HG03103 (cell line): ENCODE data around the gene THAP4.

ENCODE experiments used
- ATAC-seq: cut with Tn5 transposase; IDR thresholded peaks from one replicate; pipeline ENCODE4 v1.9.1; 2021; ENCODE audit warnings: low read depth; ENCODE audit not compliant: unreplicated experiment

Gene THAP4

GRCh38 chr2:241553512-241553830 is 83.5 kb downstream of the THAP4 start:
- no peak for ATAC-seq

DNA sequence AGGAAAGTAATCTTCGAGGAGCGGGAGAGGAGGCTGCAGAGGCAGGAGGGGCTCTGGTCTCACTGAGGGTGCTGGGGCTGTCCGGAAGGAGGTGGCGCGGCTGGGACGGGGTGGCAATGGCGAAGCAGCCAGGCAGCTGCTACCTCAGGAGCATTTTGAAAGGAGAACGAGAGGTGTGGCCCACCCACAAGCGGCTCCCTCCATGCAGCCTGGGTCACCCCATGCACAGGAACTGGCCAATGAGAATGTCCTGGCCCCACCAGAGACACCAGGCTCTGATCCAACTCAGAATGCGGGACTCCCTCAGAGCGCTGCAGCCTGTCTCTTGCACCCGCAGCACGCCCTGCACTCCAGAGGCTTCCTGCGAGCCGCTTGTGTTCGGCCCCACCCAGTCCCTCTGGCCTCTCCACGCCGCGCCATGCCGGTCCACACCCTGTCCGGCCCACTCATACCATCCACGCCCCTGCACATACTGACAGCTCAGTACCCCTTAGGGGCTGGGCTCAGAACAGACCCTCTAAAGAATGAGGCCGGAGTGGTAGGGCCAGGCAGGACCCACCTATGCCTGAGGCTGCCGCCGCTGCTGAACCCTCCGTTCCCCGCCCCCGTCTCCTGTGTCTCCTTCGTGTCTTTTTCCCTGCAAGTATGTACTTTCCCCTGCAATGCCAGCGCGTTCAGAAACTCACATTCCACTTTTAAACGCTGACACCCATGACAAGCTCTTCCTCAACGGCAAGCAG is 84.8 kb downstream of the THAP4 start:
- no peak for ATAC-seq

DNA sequence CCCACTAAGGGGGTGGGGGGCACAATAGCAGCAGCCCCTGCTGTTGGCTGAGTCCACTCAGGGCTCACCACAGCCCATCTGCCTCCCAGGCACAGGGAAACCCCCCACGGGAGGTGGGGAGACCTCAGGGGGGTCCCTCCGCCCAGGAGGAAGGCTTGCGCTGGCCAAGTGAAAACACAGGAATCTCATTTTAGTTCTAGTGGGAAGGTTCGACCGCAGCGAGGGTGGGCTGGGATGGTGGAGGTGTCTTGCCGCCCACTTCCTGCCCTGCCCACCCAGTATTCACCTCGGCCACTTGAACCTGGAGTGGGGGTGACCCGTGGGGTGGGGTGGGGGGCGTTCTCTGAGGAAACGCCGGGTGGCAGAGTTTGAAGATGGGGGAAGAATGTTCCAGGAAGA is 85.4 kb downstream of the THAP4 start:
- ATAC-seq: no peak

DNA sequence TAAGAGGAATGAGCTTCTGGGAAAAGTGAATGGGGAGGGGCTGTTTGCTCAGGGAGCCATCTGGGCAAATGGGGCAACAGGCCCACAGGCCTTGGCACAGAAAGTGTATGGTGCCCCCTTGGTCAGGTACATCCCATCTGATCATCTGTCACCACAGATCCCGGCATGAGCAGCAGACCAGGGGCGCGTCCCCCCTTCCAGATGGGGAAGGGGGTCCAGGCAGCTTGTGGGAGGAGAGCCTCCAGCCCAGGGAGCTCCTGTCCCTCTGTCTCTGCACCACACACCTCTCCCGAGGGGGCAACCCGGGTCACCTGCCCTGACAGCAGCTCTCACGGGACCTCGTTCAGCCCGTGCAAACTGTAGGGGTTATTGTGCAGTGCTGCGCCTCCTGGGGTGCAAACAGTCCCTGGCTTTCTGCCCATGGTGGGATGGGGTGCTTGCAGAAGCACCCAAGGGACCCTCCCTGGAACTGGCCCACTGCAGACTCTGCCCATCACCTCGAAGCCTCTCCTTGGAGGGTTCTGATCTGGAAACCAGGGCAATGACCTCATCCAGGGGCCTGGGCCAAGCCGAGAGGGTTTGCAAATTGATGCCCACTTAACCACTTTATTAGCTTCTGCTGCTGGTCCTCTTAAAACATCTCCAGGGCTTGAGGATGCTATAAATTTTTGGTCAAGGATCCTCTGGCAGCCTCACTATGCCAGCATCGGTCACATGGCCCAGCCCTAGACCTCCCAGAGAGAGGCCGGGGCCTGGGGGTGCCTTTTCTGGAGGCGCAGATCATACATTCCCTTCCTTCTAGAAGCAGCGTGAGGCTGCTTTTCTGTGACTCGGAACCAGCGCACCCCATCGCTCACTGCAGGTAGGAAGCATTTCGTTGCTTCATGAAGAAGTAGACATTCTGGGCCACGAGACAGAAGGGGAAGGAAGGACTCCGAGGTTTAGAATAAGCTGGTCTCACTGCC is 86.1 kb downstream of the THAP4 start:
- no peak for ATAC-seq

- ATAC-seq: no peak
Observed at GRCh38 chr2:241548451-241548835, 88.5 kb downstream of the THAP4 start.

- no peak for ATAC-seq
Observed at GRCh38 chr2:241547781-241548450, 89.0 kb downstream of the THAP4 start.

DNA sequence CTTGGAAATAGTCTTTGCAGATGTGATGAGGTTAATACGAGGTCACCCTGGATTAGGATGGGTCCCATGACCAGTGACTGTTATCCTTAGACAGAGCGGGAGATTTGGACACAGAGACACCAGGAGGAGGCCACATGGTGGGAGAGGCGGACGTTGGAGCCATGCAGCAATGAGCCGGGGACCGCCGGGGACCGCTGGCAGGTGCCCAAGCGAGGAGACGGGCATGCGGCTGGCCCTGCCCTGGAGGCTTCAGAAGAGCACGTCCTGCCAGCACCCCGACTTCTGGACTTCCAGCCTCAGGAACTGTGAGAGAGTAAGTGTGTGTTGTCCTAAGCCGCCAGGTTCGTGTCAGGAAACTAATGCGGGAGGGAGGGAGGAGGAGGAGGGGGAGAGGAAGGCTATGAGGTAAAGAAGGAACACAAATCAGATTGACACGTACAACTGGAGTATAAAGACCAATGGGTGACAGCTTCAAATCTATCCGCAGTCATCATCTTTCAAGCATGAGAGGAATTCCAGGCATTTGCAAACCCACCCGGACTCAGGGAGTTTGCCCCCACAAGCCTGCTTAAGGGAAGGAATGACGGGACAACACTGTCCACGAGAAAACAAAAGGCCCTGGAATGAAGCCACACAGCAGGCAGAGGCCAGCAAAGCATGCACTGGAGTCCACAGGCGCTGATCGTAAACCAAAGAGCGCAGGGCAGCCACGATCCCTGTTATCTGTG is 90.0 kb downstream of the THAP4 start:
- no peak for ATAC-seq

DNA sequence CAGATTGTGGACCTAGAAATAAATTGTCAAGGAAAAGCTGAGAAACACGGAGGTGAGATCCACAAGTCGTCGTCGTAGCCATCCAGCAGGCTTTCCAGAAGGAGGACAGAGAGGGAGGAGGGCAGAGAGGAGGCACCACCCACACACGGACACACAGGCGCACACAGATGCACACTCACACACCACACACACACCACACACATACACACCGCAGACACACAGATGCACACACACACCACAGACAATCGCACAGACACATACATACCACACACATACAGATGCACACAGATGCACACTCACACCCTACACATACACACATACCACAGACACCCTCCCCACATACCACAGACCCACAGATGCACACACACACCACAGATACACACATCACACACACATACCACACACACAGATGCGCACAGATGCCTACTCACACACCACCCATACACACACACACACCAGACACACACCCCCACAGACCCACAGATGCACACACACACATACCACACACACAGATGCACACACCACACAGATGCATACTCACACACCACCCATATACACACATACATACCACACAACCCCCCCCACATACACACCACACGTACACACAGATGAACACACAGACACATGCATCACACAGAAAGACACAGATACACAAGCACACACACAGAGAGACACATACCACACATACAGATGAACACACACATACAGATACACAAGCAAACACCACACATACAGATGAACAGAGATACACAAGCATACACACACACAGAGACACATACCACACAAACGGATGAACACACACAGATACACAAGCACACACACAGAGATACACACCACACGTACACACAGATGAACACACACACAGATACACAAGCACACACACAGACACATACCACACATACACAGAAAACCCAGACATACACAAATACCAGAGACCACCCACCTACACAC is 91.2 kb downstream of the THAP4 start:
- no peak for ATAC-seq

- ATAC-seq: no peak
Observed at GRCh38 chr2:241545106-241545505, 91.9 kb downstream of the THAP4 start.

DNA sequence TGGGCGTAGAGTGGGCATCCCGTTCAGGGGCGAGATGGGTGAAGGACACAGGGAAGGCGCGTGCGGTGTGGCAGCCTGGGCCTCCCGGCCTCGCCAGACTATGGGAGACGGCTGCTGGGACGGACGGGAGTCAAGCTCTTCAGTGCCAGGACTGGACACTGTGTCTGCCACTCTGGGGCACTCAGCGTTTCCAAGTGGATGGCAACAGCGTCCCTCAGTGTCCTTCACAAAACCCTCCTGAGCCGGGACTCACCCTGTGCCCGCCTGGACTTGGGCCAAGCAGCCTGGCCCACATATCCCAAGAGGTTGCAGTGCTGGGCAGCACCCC is 94.7 kb downstream of the THAP4 start:
- ATAC-seq: no peak

- no peak for ATAC-seq
Observed at GRCh38 chr2:241541564-241542277, 95.2 kb downstream of the THAP4 start.

- no peak for ATAC-seq
Observed at GRCh38 chr2:241540771-241541561, 96.0 kb downstream of the THAP4 start.

DNA sequence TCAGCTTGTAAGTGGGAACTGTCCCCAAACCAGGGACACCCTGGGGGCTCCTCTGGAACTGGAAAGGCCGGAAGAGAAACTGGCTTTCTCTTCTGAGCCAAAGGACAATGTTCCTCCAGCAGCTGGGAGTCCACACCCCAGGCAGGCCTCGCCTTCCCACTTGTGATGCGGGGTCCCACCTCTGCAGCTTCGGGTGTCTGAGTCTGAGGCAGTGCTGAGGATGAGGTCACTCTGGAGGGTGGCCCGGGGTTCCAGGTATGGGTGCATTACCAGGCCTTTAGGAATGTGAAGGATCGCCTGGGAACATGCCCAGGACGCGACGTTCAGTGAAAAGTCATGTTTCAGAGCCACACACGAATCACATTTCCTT is 96.6 kb downstream of the THAP4 start:
- ATAC-seq: no peak

- no peak for ATAC-seq
Observed at GRCh38 chr2:241539616-241540374, 97.2 kb downstream of the THAP4 start.

- ATAC-seq: no peak
Observed at GRCh38 chr2:241538838-241539615, 97.9 kb downstream of the THAP4 start.

DNA sequence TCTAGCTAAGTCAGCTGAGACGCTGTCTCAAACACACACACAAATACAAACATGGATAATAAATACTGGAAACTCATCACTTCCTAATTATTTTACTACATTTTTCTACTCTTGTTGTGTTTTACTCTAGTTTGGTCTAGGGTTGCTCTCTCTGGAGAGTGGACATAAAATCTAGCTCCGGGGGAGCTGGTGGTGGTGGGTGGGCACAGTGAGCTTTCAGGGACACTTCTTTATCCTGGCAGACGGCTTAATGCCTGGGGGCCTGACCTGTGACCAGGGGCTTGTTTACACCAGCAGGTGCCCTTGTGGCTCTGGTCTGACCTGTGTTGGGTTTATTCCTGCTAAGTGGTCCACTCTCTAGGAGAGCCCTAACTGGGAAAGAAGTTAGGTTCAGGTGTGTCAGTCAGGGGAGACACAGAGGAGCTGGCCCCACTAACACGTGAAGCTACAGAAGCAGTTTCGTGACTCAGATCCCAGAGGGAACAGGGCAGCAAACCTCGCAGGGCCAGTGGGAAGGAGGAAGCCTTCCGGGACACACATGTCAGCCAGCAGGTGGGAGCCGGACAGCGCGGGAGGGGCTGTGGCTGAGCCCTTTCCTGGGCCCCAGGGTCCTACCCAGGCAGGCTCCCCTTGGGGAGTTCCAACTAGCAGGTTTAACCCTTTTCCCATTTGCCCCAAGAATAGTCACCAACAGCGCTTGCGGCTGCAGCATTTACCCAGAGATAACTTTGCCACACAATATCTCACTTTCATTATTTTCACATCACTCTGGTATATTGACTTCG is 100.9 kb downstream of the THAP4 start:
- no peak for ATAC-seq
